CD4-positive, alpha-beta memory T cell (primary cell): ENCODE results near the gene RAG1. TPM values are rescaled to one million over a fixed set of nuclear protein-coding genes. Genes with fewer than 3 reads are reported as not detected.
A peak's percentile ranks its signal among the peaks of the same experiment; 100 is the strongest.

ENCODE experiments used
- CTCF ChIA-PET: fragments of 350-600 bp; sonication (Branson Sonifier 250); formaldehyde crosslinking; loops from one replicate; lab custom pipeline; 2021; ENCODE audit warnings: inconsistent platforms; ENCODE audit not compliant: partially characterized antibody; lab: Charles Lee
- POLR2A ChIA-PET: fragments of 350-600 bp; sonication (Branson Sonifier 250); formaldehyde crosslinking; loops from one replicate; lab custom pipeline; 2021; ENCODE audit not compliant: partially characterized antibody; lab: Charles Lee
- DNase-seq, 5 donors: peaks; one replicate each; pipeline versions ENCODE4 v3.0.0 to v3.0.0-alpha.2; 2020 to 2022; ENCODE audit warnings: mixed read lengths in 1 of 5
- H3K27ac ChIP-seq: one replicate; pipeline ENCODE4 v1.7.0; 2013; ENCODE audit warnings: low read depth, low read length
- H3K27me3 ChIP-seq: 2 replicates; pipeline ENCODE4 v1.7.0; 2013; ENCODE audit warnings: mild to moderate bottlenecking, low read length, moderate library complexity; ENCODE audit not compliant: insufficient read depth
- H3K36me3 ChIP-seq: 2 replicates; pipeline ENCODE4 v1.7.0; 2013; ENCODE audit warnings: mild to moderate bottlenecking, low read length, moderate library complexity; ENCODE audit not compliant: insufficient read depth
- H3K4me1 ChIP-seq: 2 replicates; pipeline ENCODE4 v1.7.0; 2013; ENCODE audit warnings: mild to moderate bottlenecking, low read length, moderate library complexity; ENCODE audit not compliant: insufficient read depth
- H3K4me3 ChIP-seq, 2 donors: one replicate each; pipeline ENCODE4 v1.7.0; 2013; ENCODE audit warnings: low read length in 2 of 2, mild to moderate bottlenecking in 1 of 2
- H3K9me3 ChIP-seq, 2 donors: one replicate each; pipeline ENCODE4 v1.7.0; 2013; ENCODE audit warnings: low read length in 2 of 2, control low read depth in 1 of 2; ENCODE audit not compliant: control insufficient read depth in 1 of 2
- H3K27ac Mint-ChIP-seq, 7 donors: one replicate each; pipeline ENCODE4 v1.8.0; 2020 to 2021; ENCODE audit warnings: mixed read lengths in 7 of 7, mild to moderate bottlenecking in 6 of 7, inconsistent platforms in 3 of 7, moderate library complexity in 3 of 7
- H3K27me3 Mint-ChIP-seq, 2 donors: one replicate each; pipeline ENCODE4 v1.8.0; 2020 to 2021; ENCODE audit warnings: mixed read lengths in 2 of 2
- H3K36me3 Mint-ChIP-seq, 2 donors: one replicate each; pipeline ENCODE4 v1.8.0; 2020 to 2021; ENCODE audit warnings: mixed read lengths in 2 of 2, inconsistent platforms in 1 of 2, mild to moderate bottlenecking in 1 of 2
- H3K4me1 Mint-ChIP-seq, 4 donors: one replicate each; pipeline ENCODE4 v1.8.0; 2020 to 2021; ENCODE audit warnings: mixed read lengths in 4 of 4, mild to moderate bottlenecking in 1 of 4
- H3K4me3 Mint-ChIP-seq, 8 donors: one replicate each; pipeline ENCODE4 v1.8.0; 2020 to 2021; ENCODE audit warnings: mixed read lengths in 8 of 8, mild to moderate bottlenecking in 7 of 8, moderate library complexity in 6 of 8, inconsistent platforms in 3 of 8
- H3K9me3 Mint-ChIP-seq, 8 donors: one replicate each; pipeline ENCODE4 v1.8.0; 2020 to 2021; ENCODE audit warnings: mixed read lengths in 8 of 8, mild to moderate bottlenecking in 5 of 8, inconsistent platforms in 3 of 8, moderate library complexity in 1 of 8
- intact Hi-C: fragments of 100-400 bp; cut with micrococcal nuclease; formaldehyde crosslinking; loops from one replicate; pipeline ENCODE4 v1.15.1; 2023
- polyA plus RNA-seq, 2 donors: library from polyadenylated mRNA; unstranded; fragments of 300-500 nt; fragmentation: Illumina TruSeq; gene quantifications; one replicate each; pipeline ENCODE4 v1.2.3, GENCODE V29; 2021
- total RNA-seq, 2 experiments: library from RNA; stranded (reverse); gene quantifications; one replicate each; pipeline ENCODE4 v1.2.3, GENCODE V29; 2021

RAG1 gene
- total and polyA plus RNA-seq, 4 experiments from 2014 or later, result 0.38 to 1.0 (median 0.73) TPM; not detected in 1

DNA sequence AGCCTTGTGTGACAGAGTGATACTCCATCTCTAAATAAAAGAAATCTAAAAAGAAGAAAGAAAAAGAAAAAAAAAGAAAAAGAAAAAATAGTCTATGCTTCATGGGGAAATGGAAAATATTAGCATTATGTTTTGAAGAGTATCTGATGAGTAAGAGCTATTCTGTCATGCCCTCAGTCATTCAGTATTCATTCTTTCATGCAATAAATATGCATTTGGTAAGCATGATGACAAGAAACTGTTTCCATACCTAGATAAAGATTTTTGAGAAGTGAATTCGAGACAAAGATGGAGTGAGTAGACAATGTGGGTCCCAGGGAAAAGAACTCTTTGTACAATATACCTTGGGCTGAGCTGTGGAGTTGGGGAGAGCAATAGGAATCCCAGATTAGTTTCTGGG is 20.3 kb downstream of the RAG1 start:
- H3K9me3 Mint-ChIP-seq, result peaks cover 0 to 2% (median 0%) of the 10 kb centered on the region in 8 donors
- no peak overlapping the region for H3K27ac Mint-ChIP-seq
- ChIA-PET CTCF (interaction anchor here (1.5 kb wide), 1 partner anchor 14 kb away, joined by 3 read pairs; no protein-coding TSS in a partner anchor), POLR2A (interaction anchor here (0.6 kb wide), 1 partner anchor 936 kb away, joined by 3 read pairs; no protein-coding TSS in a partner anchor)
- no peak overlapping the region for H3K4me3 Mint-ChIP-seq
- H3K36me3 Mint-ChIP-seq, result no peaks in the 10 kb centered on the region
- H3K4me1 Mint-ChIP-seq, result no peaks in the 10 kb centered on the region
- Histone ChIP-seq H3K4me3 (no peak overlapping the region), H3K9me3 (no peaks in the 10 kb centered on the region), H3K27ac (no peak overlapping the region), H3K27me3 (no peaks in the 10 kb centered on the region), H3K36me3 (no peaks in the 10 kb centered on the region), H3K4me1 (no peaks in the 10 kb centered on the region)
- intact Hi-C loops, result no loop called here
- no peak for DNase-seq
- peaks cover 9 to 17% of the 10 kb centered on the region in 2 donors for H3K27me3 Mint-ChIP-seq

DNA sequence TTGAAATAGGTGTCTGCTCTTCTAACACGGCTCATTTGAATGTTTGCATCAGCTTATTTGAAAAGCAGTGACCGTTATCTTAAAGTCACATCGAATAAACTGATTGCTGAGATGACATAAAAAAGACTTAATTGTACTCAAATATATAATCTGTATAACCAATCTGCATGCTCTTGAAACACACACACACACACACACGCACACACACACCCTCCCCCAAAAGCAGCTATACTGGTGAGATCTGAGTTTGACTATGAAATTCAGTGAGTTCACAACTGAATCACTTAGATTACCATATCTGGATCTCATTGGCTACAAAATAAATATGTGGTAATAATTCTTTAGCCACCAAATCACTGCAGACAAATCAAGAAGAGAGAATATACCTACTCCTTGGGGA is 22.7 kb downstream of the RAG1 start:
- Mint-ChIP-seq H3K4me1 (peaks cover 3 to 9% (median 7%) of the 10 kb centered on the region in 4 donors), H3K36me3 (no peaks in the 10 kb centered on the region), H3K9me3 (no peaks in the 10 kb centered on the region), H3K4me3 (no peak overlapping the region), H3K27me3 (peaks cover 17 to 26% of the 10 kb centered on the region in 2 donors), H3K27ac (no peak overlapping the region)
- Histone ChIP-seq H3K4me3 (no peak overlapping the region), H3K27ac (no peak overlapping the region), H3K27me3 (no peaks in the 10 kb centered on the region), H3K36me3 (no peaks in the 10 kb centered on the region), H3K9me3 (no peaks in the 10 kb centered on the region), H3K4me1 (no peaks in the 10 kb centered on the region)
- CTCF ChIA-PET, result no interaction called here
- no peak for DNase-seq
- intact Hi-C loops, result no loop called here
- POLR2A ChIA-PET, result no interaction called here

DNA sequence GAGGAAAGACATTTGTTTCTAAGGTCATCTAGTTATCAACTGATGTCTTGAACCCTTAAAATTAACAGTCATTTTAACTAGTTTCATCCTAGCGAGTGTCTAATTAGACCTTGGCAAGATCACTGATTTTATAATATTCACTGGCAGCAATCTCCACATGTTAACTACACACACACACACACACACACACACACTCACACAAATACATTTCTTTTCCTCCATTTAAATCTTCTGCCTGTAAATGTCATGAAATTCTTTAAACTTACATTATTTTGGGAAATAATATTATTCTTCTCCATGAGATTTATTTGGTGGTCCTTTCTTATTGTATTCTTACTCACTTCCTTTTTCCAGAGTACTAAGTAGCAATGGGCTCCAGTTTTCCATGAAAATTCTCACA is 23.6 kb downstream of the RAG1 start:
- Mint-ChIP-seq H3K27me3 (peaks cover 22 to 26% of the 10 kb centered on the region in 2 donors), H3K9me3 (no peaks in the 10 kb centered on the region), H3K4me1 (peaks cover 3 to 9% (median 7%) of the 10 kb centered on the region in 4 donors), H3K27ac (no peak overlapping the region), H3K4me3 (no peak overlapping the region), H3K36me3 (no peaks in the 10 kb centered on the region)
- Histone ChIP-seq H3K27ac (no peak overlapping the region), H3K9me3 (no peaks in the 10 kb centered on the region), H3K27me3 (no peaks in the 10 kb centered on the region), H3K4me3 (no peak overlapping the region), H3K36me3 (no peaks in the 10 kb centered on the region), H3K4me1 (no peaks in the 10 kb centered on the region)
- POLR2A ChIA-PET, result no interaction called here
- CTCF ChIA-PET, result no interaction called here
- no peak for DNase-seq
- intact Hi-C loops, result no loop called here

DNA sequence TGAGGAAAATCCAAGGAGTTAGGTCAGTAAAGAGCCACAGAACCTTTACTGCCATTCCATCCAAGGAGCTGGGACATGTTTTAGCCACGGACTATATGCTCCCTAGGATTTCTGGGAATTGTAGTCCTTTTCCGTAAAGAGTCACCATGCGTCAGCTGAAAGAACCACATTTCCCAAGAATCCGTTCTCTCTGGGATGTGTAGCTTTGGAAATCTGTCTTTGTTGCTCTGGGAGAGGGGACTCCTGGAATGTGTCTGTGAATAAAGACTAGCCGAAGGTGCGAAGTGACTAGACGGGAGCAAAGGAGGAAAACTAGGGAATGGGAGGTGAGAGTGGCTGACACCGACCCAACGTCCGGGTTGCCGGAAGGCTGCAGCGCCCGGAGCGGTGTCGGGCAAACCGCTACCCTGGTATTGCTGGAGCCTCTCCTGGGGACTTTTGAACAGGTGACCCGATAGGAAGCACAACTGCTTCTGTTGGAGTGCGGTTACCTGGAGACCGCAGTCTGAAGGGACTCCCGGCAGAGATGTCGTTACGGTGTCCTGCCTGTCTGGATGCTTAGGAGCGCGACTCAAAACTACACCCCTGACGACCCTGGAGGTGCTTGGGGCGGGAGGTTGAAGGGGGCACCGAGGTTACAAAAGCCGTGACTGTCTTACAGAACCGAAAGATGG is 26.6 kb downstream of the RAG1 start, which contains the start of gene IFTAP:
TSS of gene IFTAP (plus strand) at position 187 of the 674 bp plus-strand sequence. CDS start 15,602 bp downstream, outside the sequence.
- CTCF ChIA-PET, result interaction anchor here (1.8 kb wide), 1 partner anchor 30 kb away, joined by 5 read pairs; no protein-coding TSS in a partner anchor
- H3K27ac Mint-ChIP-seq, result peak within 1 kb of the TSS in 4 of 7 donors; percentile 12 to 48 (median 36)
- no peaks in the 10 kb centered on the region for H3K9me3 Mint-ChIP-seq
- Histone ChIP-seq H3K27ac (no peak within 1 kb of the TSS), H3K4me3 (peak within 1 kb of the TSS; percentile 13 to 17), H3K27me3 (no peaks in the 10 kb centered on the region), H3K36me3 (no peaks in the 10 kb centered on the region), H3K4me1 (no peaks in the 10 kb centered on the region), H3K9me3 (no peaks in the 10 kb centered on the region)
- H3K36me3 Mint-ChIP-seq, result no peaks in the 10 kb centered on the region
- H3K4me1 Mint-ChIP-seq, result peaks cover 3 to 9% (median 7%) of the 10 kb centered on the region in 4 donors
- intact Hi-C loops, result no loop called here
- peaks cover 22 to 28% of the 10 kb centered on the region in 2 donors for H3K27me3 Mint-ChIP-seq
- DNase-seq, result peak in 4 of 5 donors; percentile 21 to 31 (median 24)
- POLR2A ChIA-PET, result no interaction called here
- H3K4me3 Mint-ChIP-seq, result peak within 1 kb of the TSS; percentile 88 to 98 (median 94)

DNA sequence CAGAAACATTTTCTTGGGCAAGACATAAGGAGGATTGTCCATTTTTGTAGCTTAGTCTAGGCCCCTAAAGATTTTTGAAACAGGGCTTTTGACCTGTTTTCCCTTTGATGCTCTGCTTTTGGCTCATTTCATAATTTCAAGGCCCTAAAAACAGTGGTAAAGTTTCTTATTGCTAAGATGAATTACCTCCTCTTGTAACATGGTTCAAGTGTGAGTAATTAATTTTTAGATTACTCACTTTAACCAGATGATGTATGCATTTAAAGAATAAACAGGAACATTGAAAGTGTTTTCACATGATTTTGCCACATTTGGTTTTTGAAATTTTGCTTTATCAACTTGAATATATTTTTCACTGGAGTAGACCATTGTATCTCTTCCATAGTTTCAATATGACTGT is 29.1 kb downstream of the RAG1 start:
- Mint-ChIP-seq H3K4me3 (no peak overlapping the region), H3K4me1 (peaks cover 3 to 9% (median 7%) of the 10 kb centered on the region in 4 donors), H3K27me3 (peaks cover 22 to 28% of the 10 kb centered on the region in 2 donors), H3K27ac (no peak overlapping the region), H3K9me3 (no peaks in the 10 kb centered on the region), H3K36me3 (no peaks in the 10 kb centered on the region)
- intact Hi-C loops, result no loop called here
- ChIA-PET CTCF (no interaction called here), POLR2A (no interaction called here)
- no peaks in the 10 kb centered on the region for H3K36me3 ChIP-seq
- H3K4me1 ChIP-seq, result no peaks in the 10 kb centered on the region
- no peak overlapping the region for H3K4me3 ChIP-seq
- H3K27me3 ChIP-seq, result no peaks in the 10 kb centered on the region
- no peak for DNase-seq
- H3K9me3 ChIP-seq, result no peaks in the 10 kb centered on the region
- no peak overlapping the region for H3K27ac ChIP-seq

DNA sequence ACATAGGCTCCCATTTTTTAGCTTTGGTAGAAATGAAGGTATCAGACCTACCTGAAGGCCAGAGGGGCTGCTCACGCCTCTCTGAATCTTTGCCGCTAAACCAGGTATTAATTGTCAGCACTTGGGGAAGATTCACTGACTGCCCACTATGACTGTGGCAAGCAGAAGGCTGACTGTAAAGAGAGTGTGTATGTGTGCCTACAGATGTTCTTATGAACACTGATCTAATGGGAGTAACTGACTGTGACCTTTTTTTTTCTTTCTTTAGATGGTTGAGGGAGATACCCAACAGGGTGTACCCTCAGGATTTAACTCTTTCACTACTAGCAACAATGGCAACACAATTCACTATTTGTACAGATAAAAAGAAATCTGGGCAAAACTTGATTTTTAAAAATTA is 30.2 kb downstream of the RAG1 start, which contains the start of gene RAG2:
TSS of gene RAG2 (minus strand) at position 186 of the 400 bp plus-strand sequence. CDS start 4,068 bp downstream, outside the sequence.
- Mint-ChIP-seq H3K36me3 (no peaks in the 10 kb centered on the region), H3K27me3 (peaks cover 17 to 30% of the 10 kb centered on the region in 2 donors), H3K27ac (peak within 1 kb of the TSS in 1 of 7 donors; percentile 20), H3K9me3 (no peaks in the 10 kb centered on the region), H3K4me3 (no peak within 1 kb of the TSS), H3K4me1 (peaks cover 3 to 9% (median 7%) of the 10 kb centered on the region in 4 donors)
- ChIA-PET POLR2A (no interaction called here), CTCF (no interaction called here)
- Histone ChIP-seq H3K27me3 (no peaks in the 10 kb centered on the region), H3K4me3 (no peak within 1 kb of the TSS), H3K4me1 (no peaks in the 10 kb centered on the region), H3K36me3 (no peaks in the 10 kb centered on the region), H3K27ac (no peak within 1 kb of the TSS), H3K9me3 (no peaks in the 10 kb centered on the region)
- intact Hi-C loops, result no loop called here
- no peak for DNase-seq

DNA sequence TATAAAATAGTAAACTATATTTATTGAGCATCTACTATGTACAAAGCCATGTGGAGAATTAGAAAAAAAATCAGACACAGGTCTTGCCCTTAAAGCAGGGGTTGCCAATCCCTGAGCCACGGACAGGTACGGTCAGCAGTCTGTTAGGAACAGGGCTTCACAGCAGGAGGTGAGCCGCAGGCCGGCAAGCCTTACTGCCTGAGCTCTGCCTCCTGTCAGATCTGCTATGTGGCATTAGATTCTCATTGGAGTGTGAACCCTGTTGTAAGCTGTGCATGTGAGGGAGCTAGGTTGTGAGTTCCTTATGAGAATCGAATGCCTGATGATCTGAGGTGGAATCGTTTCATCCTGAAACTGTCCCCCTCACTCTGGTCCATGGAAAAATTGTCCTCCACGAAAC is 32.4 kb downstream of the RAG1 start:
- POLR2A ChIA-PET, result no interaction called here
- no peak for DNase-seq
- no peaks in the 10 kb centered on the region for H3K4me1 ChIP-seq
- H3K4me3 ChIP-seq, result no peak overlapping the region
- H3K4me3 Mint-ChIP-seq, result no peak overlapping the region
- no peaks in the 10 kb centered on the region for H3K36me3 ChIP-seq
- H3K27ac ChIP-seq, result no peak overlapping the region
- CTCF ChIA-PET, result interaction anchor here (0.8 to 1.1 kb wide), 2 partner anchors 37 to 146 kb away, joined by 3 read pairs; no protein-coding TSS in a partner anchor
- no peaks in the 10 kb centered on the region for H3K27me3 ChIP-seq
- H3K9me3 Mint-ChIP-seq, result no peaks in the 10 kb centered on the region
- H3K27me3 Mint-ChIP-seq, result peaks cover 5 to 25% of the 10 kb centered on the region in 2 donors
- H3K9me3 ChIP-seq, result no peaks in the 10 kb centered on the region
- no peaks in the 10 kb centered on the region for H3K4me1 Mint-ChIP-seq
- no peaks in the 10 kb centered on the region for H3K36me3 Mint-ChIP-seq
- intact Hi-C loops, result no loop called here
- no peak overlapping the region for H3K27ac Mint-ChIP-seq
